ENCODE data around the gene AUTS2. TPM values are rescaled to one million over a fixed set of nuclear protein-coding genes. Genes with fewer than 3 reads are reported as not detected.

The AUTS2 gene
- total RNA-seq, 1 experiment from 2014 or later, result 2.5 TPM

GRCh38 chr7:70298780-70299471 lies 700.7 kb downstream of the AUTS2 start (continued):
- TF ChIP-seq POLR2AphosphoS5 (IDR thresholded peaks at IDR 0.05; ENCODE audit: low read depth, low read length), result no peak

- Histone ChIP-seq H3K4me3 (ENCODE audit: low read depth in 2 of 2, low read length in 2 of 2) (no peak overlapping the region), H3K9me3 (ENCODE audit: control insufficient read depth, insufficient read depth, low read depth, low read length) (no peaks in the 10 kb centered on the region), H3K36me3 (ENCODE audit: control insufficient read depth, insufficient read depth, low read length) (no peaks in the 10 kb centered on the region), H3K27me3 (ENCODE audit: control insufficient read depth, insufficient read depth, low read length) (no peaks in the 10 kb centered on the region), H3K4me1 (ENCODE audit: control insufficient read depth, insufficient read depth, low read length) (no peaks in the 10 kb centered on the region), H3K27ac (ENCODE audit: low read length) (no peak overlapping the region)
- ChIA-PET CTCF (no interaction called here), POLR2A (no interaction called here)
- BruUV-seq (replicated peaks), result no TSS peak
- intact Hi-C loops (cut with micrococcal nuclease; ENCODE audit: unreplicated experiment) (no loop called here), in situ Hi-C loops (cut with HindIII; ENCODE audit: low pct_unique_long_range_greater_than_20kb, low sequenced_read_pairs) (no loop called here)
- ATAC-seq (no peak), DNase-seq (ENCODE audit: low read depth, low spot score) (no peak)
- TF ChIP-seq POLR2AphosphoS5 (IDR thresholded peaks at IDR 0.05; ENCODE audit: low read depth, low read length) (no peak), CTCF (IDR thresholded peaks at IDR 0.05) (no peak), SIN3A (IDR thresholded peaks at IDR 0.05; ENCODE audit: borderline replicate concordance, insufficient read depth, low read depth, low read length) (no peak), REST (IDR thresholded peaks at IDR 0.05; ENCODE audit: insufficient read depth in 1 of 2, low read depth in 2 of 2, low read length in 1 of 2) (no peak), TCF7L2 (IDR thresholded peaks at IDR 0.05; ENCODE audit: low read depth, low read length) (no peak)
These were observed 701.2 kb downstream of the AUTS2 start for GRCh38 chr7:70299472-70299807.

DNA sequence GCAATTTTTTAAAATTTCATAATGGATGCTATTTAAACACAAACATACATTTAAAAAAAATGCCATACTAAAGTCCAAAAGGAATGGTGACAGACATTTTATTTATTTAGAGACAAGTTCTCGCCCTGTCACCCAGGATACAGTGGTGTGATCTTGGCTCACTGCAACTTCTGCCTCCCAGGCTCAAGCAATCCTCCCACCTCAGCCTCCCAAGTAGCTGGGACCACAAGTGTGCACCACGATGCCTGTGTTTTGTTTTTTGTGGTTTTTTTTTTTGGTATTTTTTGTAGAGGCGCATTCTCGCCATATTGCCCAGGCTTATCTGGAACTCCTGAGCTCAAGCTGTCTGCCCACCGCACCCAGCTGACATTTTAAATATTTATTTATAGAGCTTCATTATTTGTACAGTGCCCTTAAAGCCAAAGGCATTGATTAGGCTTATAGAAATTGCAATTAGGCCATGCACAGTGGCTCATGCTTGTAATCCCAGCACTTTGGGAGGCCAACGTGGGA lies 703.5 kb downstream of the AUTS2 start:
- Histone ChIP-seq H3K9me3 (ENCODE audit: control insufficient read depth, insufficient read depth, low read depth, low read length) (no peaks in the 10 kb centered on the region), H3K4me1 (ENCODE audit: control insufficient read depth, insufficient read depth, low read length) (no peaks in the 10 kb centered on the region), H3K4me3 (ENCODE audit: low read depth in 2 of 2, low read length in 2 of 2) (no peak overlapping the region), H3K27me3 (ENCODE audit: control insufficient read depth, insufficient read depth, low read length) (no peaks in the 10 kb centered on the region), H3K27ac (ENCODE audit: low read length) (no peak overlapping the region), H3K36me3 (ENCODE audit: control insufficient read depth, insufficient read depth, low read length) (no peaks in the 10 kb centered on the region)
- ATAC-seq (no peak), DNase-seq (ENCODE audit: low read depth, low spot score) (no peak)
- POLR2A ChIA-PET, result interaction anchor here (0.6 kb wide), 1 partner anchor 1815 kb away, joined by 3 read pairs; no protein-coding TSS in a partner anchor
- TF ChIP-seq TCF7L2 (IDR thresholded peaks at IDR 0.05; ENCODE audit: low read depth, low read length), result no peak
- TF ChIP-seq REST (IDR thresholded peaks at IDR 0.05; ENCODE audit: insufficient read depth in 1 of 2, low read depth in 2 of 2, low read length in 1 of 2), result no peak
- TF ChIP-seq SIN3A (IDR thresholded peaks at IDR 0.05; ENCODE audit: borderline replicate concordance, insufficient read depth, low read depth, low read length), result no peak
- TF ChIP-seq CTCF (IDR thresholded peaks at IDR 0.05), result no peak
- TF ChIP-seq POLR2AphosphoS5 (IDR thresholded peaks at IDR 0.05; ENCODE audit: low read depth, low read length), result no peak
- no TSS peak for BruUV-seq (replicated peaks)
- in situ Hi-C loops (cut with HindIII; ENCODE audit: low pct_unique_long_range_greater_than_20kb, low sequenced_read_pairs) (no loop called here), intact Hi-C loops (cut with micrococcal nuclease; ENCODE audit: unreplicated experiment) (no loop called here)
- CTCF ChIA-PET, result interaction anchor here (0.7 kb wide), 1 partner anchor 123 kb away, joined by 4 read pairs; no protein-coding TSS in a partner anchor

Measured in Panc1 (cell line).